ENCODE data around the gene ZNF668.
"Not testable (repeated sequence)": the region's sequence is repeated elsewhere in the genome, so short reads cannot be mapped to it uniquely, and the experiment has no call there.

The ZNF668 gene

DNA sequence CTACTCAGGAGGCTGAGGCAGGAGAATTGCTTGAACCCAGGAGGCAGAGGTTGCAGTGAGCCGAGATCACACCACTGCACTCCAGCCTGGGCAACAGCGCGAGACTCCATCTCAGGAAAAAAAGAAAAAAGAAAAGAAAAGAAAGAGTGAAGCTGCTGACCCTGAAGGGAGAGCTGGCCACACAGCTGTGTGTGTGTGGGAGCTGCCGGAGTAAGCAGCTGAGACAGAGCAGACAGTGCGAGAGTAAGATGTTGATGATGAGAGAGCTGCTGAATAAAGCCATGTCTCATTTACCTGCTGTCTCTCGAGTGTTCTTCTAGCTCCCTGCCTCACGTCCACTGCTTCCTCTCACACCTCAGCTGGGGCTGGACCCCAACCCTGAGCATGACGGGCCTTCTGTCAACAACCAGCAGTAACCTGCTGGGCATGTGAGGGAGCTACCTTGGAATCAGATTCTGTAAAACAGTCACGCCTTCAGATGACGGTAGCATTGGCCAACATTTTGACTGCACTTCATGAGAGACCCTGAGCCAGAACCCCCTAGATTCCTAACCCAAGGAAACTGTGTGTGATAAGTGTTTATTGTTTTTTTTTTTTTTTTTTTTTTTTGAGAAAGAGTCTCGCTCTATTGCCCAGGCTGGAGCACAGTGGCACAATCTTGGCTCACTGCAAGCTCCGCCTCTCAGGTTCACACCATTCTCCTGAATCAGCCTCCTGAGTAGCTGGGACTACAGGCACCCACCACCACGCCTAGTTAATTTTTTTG, 27.0 kb upstream of the ZNF668 start:
- DNase-seq = not testable (repeated sequence)

DNA sequence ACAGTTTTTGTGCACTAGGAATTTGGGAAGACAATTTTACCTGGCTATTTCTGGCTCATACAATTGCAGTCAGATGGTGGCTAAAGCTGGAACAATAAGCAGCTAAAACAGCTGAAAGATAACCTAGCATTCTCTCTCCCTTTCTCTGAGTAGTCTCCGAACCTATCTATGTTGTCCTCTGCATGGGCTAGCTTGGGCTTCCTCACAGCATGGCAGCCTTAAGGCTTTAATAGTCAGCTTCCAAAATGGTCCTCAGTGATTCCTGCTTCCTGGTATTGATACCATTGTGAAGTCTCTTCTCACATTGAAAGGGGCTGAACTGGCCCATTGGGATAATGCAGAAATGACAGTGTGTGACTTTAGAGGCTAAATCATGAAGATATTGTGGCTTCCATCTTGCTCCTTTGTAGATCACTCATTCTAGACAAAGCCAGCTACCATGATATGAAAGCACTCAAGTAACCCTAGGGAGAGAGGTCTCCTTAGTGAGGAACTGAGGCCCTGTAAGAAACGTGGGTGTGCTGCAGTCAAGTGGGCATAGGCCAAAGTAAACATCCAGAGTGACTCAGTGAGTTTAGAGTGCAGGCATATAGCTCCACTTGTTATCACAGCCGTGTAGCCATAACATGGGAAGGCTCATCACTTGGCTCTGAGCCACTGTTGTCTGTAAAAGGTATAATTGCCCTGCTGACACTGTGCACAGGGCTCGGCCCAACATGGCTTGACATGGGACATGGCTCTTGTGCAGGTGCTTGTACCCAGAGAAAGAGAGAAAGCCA, 26.0 kb upstream of the ZNF668 start:
- no peak for DNase-seq

DNA sequence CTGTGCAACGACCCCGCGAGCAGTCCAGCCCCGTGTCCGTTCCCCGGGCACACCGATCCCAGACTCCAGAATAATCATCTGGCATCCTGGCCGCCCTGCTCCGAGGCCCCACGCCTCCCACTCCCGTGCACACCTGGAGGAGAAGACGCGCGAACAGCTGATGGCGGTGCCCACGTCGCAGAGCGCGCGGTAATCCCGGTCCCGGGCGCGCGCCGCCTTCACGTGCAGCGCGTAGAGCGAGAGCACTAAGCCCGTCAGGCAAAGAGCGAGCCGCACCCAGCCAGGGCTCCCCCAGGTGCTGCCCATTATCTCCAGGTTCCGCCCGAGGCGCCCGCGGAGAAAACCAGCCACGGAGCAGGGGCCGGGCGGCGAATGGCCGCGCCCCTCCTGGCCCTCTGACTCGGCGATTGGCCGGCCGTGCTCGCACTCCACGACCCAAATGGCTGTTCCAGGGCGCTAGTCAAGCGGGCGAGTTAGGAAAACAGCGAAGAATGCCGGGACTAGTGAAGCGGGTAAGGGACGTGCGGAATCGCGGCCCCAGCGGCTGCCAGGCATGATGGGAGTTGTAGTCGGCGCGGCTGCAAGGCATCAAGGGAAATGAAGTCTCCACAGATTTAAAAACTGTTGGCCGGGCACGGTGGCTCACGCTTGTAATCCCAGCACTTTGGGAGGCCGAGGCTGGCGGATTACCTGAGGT, 20.5 kb upstream of the ZNF668 start, which contains the start of gene VKORC1:
VKORC1 (minus strand) TSS at position 374 of the 697 bp plus-strand sequence; CDS start at position 306, 68 bp downstream.
- DNase-seq = peak; percentile 96

- DNase-seq = peak; percentile 31
These were observed 20.0 kb upstream of the ZNF668 start for GRCh38 chr16:31094088-31094423.

DNA sequence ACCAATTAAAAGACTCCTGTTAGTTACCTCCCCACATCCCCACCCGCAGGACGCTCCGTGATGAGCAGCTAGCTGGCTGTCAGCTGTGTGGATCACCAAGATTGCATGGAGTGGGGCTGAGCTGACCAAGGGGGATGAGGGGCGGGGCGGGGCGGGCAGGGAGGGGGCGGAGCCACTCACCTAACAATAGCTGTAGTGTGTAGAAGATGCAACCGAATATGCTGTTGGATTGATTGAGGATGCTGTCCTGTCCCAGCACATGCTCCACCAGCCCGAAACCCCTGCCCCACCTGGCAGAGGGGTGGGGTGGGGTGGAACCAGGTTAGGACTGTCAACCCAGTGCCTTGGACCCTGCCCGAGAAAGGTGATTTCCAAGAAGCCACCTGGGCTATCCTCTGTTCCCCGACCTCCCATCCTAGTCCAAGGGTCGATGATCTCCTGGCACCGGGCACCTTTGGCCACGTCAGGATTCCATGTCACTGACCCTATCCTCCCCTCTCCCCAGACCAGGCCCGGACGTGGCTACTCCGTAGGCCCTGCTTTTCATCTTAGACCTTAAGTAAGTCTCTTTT, 19.2 kb upstream of the ZNF668 start:
- peak; percentile 27 for DNase-seq

- DNase-seq = no peak
These were observed 18.3 kb upstream of the ZNF668 start for GRCh38 chr16:31092330-31092729.

DNA sequence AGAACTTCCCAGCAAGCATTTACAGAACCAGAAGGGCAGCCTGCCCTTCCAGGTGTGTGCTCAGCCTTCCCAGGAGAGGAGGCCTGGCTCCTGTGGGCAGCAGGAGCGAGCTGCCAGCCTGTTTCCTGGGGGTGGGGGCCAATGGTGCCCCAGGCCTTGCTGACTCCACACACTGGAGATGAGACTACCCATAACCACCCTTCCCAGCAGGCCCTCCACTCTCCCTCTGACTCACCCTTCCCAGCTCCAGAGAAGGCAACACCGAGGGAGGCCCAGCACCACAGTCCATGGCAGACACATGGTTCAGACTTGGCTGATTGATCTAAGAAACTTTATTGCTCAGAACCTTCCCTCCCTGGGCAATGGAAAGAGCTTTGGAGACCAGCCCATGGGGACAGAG, 16.5 kb upstream of the ZNF668 start:
- DNase-seq = no peak

DNA sequence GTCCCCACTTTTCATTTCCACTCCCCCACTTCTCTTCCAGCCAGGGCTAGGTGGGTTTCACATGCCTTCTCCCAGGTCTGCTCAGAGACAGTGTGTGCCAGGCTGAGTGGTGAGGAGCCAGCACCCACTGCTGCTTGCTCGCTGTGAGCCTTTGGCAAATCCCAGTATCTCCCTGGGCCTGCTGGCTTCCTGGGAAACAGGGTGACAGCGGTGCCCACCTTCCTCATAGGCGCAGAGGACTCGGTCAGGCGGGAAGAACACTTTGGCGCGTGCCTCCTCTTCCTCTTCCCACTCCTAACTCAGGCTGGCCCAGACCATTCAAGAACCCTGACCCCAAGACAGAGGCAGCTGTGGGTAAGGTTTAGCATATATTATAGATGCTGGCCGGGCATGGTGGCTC, 15.2 kb upstream of the ZNF668 start:
- DNase-seq = no peak

GRCh38 chr16:31088459-31089183, 14.6 kb upstream of the ZNF668 start, which contains the start of gene PRSS53:
Gene PRSS53, minus strand, starts transcription at chr16:31088943. Its CDS starts 134 bp downstream, at chr16:31088809.
- DNase-seq = no peak

- DNase-seq = no peak
These were observed 13.9 kb upstream of the ZNF668 start for GRCh38 chr16:31087971-31088370.

GRCh38 chr16:31087481-31087880, 13.4 kb upstream of the ZNF668 start:
- no peak for DNase-seq

DNA sequence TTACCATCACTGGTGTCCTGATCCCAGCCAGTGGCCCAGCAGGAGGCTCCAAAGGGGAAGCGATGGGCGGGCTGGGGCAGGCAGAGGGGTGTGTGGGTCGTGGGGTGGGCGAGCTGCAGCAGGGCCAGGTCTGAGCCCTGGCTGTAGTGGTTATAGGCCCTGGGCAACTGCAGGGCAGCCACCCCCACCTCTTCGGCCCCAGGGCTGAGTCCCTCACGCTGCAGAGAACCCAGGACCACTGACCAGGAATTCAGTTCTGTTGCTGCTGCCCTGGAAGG, 12.5 kb upstream of the ZNF668 start:
- DNase-seq = no peak

DNA sequence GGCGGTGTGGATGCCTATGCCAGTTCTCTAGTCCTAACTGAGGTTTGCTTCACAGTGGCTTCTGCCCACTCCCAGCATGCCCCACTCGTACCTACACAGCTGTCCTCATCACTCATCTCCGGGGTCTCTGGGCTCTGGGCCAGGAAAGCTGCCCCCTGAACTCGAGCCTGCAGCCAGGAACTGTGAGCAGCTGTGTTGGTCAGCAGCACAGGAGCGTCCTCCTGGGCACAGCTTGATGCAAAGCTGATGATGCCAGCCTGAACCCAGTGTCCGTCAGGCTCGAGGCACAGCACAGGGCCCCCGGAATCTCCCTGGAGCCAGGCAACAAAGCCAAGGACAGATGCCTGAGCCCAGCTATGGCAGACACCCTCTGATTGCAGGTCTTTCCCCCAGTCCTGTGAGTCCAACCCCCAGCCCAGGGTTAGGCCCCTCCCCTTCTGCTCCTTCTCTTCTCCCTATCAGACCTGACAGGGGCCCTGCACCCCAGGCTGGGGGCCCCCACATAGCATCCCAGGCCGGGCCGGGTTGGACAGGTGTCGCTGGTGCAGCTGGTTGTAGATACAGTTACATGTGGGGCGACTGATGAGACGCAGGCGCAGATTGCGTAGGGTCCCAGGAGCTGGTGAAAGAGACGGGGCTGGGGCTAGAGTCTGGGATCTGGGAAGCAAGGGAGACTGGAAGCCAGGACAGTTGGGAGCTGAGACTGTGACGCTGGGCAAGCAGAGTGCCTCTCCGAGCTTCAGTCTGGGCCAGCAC, 12.0 kb upstream of the ZNF668 start:
- no peak for DNase-seq

DNA sequence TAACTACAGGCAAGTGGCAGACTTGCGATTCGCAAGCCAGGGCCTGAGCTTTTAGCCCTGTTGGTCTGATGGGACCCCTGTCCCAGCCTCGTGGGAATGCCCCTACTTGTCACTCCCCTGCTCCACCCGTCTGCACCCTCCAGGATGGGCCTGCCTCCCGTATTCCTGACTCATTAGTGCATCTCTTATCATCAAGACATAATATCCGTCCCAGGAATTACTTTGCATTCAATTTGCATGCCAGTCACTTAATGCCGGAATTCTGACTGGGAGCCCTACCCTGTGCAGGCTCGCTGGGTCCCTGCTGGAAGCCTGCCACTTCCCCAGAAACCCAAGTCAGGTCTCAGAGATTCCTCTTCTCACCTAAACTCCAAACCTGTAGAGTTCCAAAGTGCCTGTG, 11.4 kb upstream of the ZNF668 start:
- DNase-seq = no peak

GRCh38 chr16:31084584-31085302, 10.7 kb upstream of the ZNF668 start:
- no peak for DNase-seq

DNA sequence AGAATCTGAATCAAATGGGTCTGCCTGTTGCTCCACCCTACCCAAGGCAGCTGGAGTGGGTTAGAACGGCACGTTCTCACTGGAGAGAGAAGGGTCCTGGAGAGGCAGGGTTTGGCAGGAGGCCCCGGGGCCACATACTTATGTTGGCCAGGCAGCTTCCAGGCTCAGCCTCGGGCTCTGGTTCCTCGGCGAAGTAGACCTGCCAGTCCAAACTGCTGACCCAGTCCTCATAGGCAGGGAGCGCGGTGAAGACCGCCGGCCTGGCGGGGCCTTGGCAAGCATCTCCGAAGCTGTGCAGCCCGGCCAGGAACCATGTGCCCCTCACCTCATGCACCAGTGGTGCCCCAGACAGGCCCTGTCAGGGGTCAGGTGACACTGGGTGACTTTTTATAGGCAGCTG, 9.9 kb upstream of the ZNF668 start:
- no peak for DNase-seq

GRCh38 chr16:31083556-31083955, 9.5 kb upstream of the ZNF668 start:
- no peak for DNase-seq

- no peak for DNase-seq
These were observed 9.0 kb upstream of the ZNF668 start for GRCh38 chr16:31083081-31083480.

DNA sequence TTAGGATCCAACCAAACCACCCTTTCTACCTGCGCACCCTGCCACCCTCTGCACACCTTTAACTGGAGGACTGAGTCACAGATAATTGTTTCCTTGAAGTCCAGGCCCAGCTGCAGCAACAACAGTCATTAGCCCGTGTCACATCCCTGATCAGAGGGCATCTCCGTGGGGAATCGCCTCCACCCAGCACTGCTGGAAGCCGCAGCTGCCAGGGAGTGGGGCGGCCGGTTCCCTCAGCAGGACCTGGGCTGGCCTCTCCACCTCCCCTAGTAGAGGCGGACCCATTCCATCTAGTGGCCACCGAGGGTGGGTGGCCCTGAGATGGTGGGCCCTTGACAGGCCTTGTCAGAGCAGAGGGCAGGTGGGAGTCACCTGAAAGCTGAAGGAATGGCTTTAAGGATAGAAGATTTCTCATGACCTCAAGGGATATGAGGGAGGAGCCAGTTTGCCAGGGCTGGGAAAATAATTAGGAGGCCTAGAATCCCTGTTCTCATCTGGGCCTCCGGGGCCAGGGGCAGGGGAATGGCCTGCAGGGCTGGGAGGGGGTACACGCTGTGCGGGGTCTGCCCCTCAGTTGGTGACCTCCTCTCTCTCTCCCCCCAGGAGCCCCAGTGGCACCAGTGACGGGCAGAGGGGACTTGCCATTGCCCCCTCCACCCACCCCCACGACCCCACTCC, 8.5 kb upstream of the ZNF668 start:
- no peak for DNase-seq

DNA sequence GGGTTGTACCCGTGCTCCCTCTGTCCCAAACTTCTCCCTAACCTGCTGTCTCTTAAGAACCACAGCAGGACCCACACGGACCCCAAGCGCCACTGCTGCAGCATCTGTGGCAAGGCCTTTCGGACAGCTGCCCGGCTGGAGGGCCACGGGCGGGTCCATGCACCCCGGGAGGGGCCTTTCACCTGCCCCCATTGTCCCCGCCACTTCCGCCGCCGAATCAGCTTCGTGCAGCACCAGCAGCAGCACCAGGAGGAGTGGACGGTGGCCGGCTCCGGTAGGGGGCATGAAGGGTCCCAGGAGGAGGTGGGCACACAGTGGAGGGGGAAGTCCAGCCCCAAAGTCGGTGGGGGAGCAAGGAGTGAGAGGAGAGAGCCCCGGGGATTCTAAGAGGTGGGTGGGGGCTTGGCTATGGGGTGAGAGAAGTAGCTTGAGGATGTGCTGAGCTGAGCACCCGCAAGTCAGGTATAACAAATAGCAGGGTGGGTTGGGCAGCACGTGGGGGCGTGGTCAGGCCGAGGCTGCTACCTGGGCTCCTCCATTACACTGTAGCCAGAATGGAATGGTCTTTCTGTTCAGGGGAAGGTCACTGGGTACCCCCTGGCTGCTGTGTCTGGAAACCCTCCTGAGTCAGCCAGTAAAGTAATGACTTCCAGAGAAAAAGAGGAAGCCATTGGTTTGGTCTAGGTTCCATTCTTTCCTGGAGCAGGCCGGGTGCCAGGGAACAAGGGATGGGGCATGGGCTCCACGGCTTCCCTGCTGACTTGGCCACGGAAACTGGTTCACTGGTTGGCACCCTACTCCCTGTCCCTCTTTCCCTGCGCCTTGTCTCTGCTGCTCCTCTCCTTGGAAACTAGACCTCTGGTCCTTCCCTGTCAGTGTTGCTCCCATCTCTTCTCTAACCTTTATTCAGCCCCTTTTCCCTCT, 7.7 kb upstream of the ZNF668 start:
- DNase-seq = no peak
